Measurements from ENCODE around the gene AP4M1.

AP4M1 gene

DNA sequence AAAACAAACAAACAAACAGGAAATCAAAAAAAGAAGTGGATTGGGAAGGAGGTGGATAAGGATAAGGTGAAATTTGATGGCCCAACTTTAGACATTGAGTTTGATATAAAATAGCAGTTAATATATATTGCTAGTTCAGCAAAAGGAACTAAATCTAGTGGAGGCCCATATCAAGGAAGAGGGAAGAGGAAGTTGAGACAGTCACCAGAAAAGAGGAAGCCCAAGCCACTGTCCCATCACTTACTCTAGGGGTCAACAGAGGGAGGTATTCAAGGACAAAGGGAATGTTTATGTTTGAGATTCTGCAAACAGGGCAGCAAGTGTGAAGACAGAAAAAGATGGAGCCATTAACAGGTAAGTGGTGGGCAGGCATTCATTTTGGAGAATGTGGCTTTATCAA is 51.0 kb downstream of the AP4M1 start:
- peaks cover 5% of the 10 kb centered on the region for H3K36me3 ChIP-seq (ENCODE audit: control insufficient read depth, insufficient read depth, low read length)
- H3K4me1 ChIP-seq (ENCODE audit: control insufficient read depth, insufficient read depth, low read length), result peaks cover 52% of the 10 kb centered on the region
- no peak overlapping the region for H3K4me3 ChIP-seq (ENCODE audit: low read length)
- no peaks in the 10 kb centered on the region for H3K27me3 ChIP-seq (ENCODE audit: control insufficient read depth, insufficient read depth, low read length)
- no peak overlapping the region for H3K9ac ChIP-seq (ENCODE audit: low read length)
- H3K9me3 ChIP-seq (ENCODE audit: control insufficient read depth, low read length), result no peaks in the 10 kb centered on the region

DNA sequence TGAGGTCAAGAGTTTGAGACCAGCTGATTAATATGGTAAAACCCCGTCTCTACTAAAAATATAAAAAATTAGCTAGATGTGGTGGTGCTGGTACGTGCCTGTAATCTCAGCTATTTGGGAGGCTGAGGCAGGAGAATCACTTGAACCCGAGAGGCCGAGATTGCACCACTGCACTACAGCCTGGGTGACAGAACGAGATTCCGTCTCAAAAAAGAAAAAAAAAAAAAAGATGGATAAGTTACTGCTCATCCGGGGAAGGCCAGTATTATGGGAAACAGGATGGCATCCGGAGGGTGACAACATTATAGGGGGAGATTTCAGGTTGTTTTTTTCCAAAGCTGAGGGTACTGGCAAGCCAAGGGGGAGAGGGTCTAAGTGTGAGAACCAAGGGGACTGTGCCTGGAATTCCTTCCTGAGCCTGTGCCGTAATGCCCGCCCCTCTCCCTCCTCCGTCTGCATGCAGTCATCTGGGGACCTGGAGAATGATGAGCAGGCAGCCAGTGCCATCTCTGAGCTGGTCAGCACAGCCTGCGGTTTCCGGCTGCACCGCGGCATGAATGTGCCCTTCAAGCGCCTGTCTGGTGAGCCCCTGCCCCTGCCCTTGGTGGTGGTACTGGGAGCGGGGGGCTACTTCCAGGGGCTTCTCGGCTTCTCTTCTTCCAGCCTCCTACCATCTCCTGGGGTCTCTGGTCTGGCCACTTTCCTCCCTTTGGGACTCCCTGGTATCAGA is 51.7 kb downstream of the AP4M1 start:
- Histone ChIP-seq H3K9me3 (ENCODE audit: control insufficient read depth, low read length) (no peaks in the 10 kb centered on the region), H3K36me3 (ENCODE audit: control insufficient read depth, insufficient read depth, low read length) (peaks cover 5% of the 10 kb centered on the region), H3K27me3 (ENCODE audit: control insufficient read depth, insufficient read depth, low read length) (no peaks in the 10 kb centered on the region), H3K4me1 (ENCODE audit: control insufficient read depth, insufficient read depth, low read length) (peaks cover 55% of the 10 kb centered on the region), H3K4me3 (ENCODE audit: low read length) (no peak overlapping the region), H3K9ac (ENCODE audit: low read length) (no peak overlapping the region)

- Histone ChIP-seq H3K9me3 (ENCODE audit: control insufficient read depth, low read length) (no peaks in the 10 kb centered on the region), H3K4me1 (ENCODE audit: control insufficient read depth, insufficient read depth, low read length) (peaks cover 55% of the 10 kb centered on the region), H3K36me3 (ENCODE audit: control insufficient read depth, insufficient read depth, low read length) (peaks cover 5% of the 10 kb centered on the region), H3K9ac (ENCODE audit: low read length) (no peak overlapping the region), H3K4me3 (ENCODE audit: low read length) (no peak overlapping the region), H3K27me3 (ENCODE audit: control insufficient read depth, insufficient read depth, low read length) (no peaks in the 10 kb centered on the region)
These were observed 52.5 kb downstream of the AP4M1 start for GRCh38 chr7:100153708-100154535.

GRCh38 chr7:100154651-100155491 is 53.4 kb downstream of the AP4M1 start:
- Histone ChIP-seq H3K27me3 (ENCODE audit: control insufficient read depth, insufficient read depth, low read length) (no peaks in the 10 kb centered on the region), H3K9ac (ENCODE audit: low read length) (no peak overlapping the region), H3K36me3 (ENCODE audit: control insufficient read depth, insufficient read depth, low read length) (peaks cover 5% of the 10 kb centered on the region), H3K4me1 (ENCODE audit: control insufficient read depth, insufficient read depth, low read length) (peaks cover 51% of the 10 kb centered on the region), H3K9me3 (ENCODE audit: control insufficient read depth, low read length) (no peaks in the 10 kb centered on the region), H3K4me3 (ENCODE audit: low read length) (no peak overlapping the region)

DNA sequence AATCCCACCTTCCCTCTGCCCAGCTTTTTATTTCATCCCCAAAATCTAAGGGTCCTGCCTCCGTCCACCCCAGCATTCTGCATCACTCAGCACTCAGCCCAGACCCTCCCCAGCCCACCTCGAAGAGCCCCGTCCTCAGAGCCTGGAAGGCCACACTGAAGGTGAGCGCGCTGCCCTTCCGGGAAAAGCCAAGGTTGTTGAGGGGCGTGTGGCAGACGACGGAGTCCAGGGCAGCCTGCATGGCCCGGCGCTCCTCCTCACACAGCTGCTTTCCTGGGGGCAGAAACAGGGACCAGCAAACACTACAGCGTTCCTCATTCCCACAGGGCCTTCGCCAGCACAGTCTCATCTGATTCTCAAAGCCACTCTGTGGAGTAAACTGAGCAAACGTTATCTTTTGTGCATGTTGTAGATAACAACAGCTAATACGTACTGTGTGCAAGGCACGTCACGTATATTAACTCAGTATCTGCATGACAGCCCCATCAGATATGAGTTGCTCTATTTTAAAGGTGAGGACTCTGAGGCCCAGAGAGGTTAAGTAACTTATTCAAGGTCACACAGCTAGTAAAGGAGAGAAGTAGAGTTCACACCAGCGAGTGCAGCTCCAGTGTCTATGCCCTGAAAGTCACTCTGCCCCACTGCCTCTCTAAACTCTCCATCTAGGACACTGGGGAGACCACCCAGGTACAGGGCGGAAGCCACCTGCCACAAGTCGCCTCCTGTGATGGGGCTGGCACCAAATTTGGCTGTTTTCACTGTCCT is 54.3 kb downstream of the AP4M1 start:
- Histone ChIP-seq H3K9ac (ENCODE audit: low read length) (no peak overlapping the region), H3K4me3 (ENCODE audit: low read length) (no peak overlapping the region), H3K27me3 (ENCODE audit: control insufficient read depth, insufficient read depth, low read length) (no peaks in the 10 kb centered on the region), H3K4me1 (ENCODE audit: control insufficient read depth, insufficient read depth, low read length) (peaks cover 50% of the 10 kb centered on the region), H3K9me3 (ENCODE audit: control insufficient read depth, low read length) (no peaks in the 10 kb centered on the region), H3K36me3 (ENCODE audit: control insufficient read depth, insufficient read depth, low read length) (peaks cover 5% of the 10 kb centered on the region)

DNA sequence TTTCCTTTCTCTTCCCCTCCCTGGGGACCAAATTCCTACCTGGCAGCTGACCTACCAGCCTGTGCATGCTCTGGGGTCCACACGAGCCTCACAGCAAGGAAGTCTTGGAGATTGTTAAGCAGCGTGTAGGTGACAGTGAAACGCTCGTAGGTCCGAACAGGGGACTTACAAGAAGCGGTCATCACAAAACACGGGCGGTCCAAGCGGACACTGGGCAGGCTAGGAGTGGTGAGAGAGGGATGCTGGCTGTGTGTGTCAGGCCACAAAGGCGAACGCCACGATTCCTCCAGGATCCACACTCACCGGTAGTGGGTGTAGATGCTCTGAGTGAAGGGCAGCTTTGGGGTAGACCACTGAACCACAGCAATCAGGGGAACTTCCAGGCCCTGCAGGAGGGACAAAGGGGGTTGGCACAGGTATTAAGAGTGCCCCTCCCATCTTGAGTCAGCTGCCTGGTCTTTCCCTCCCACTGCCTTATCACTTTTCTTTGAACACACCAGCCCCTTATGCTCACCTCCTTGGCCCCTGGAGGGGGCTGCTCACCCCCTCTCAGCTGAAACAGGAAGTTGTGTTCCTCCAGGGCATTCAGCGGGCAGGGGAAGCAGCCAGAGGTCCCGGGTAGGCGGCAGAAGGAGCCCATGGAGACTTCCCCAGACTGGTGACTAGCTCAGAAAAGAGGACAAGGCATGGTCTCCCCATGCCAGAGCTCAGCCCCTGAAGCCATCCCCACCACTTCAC is 55.1 kb downstream of the AP4M1 start:
- Histone ChIP-seq H3K4me1 (ENCODE audit: control insufficient read depth, insufficient read depth, low read length) (peaks cover 50% of the 10 kb centered on the region), H3K36me3 (ENCODE audit: control insufficient read depth, insufficient read depth, low read length) (peaks cover 5% of the 10 kb centered on the region), H3K4me3 (ENCODE audit: low read length) (no peak overlapping the region), H3K9me3 (ENCODE audit: control insufficient read depth, low read length) (no peaks in the 10 kb centered on the region), H3K9ac (ENCODE audit: low read length) (no peak overlapping the region), H3K27me3 (ENCODE audit: control insufficient read depth, insufficient read depth, low read length) (no peaks in the 10 kb centered on the region)

GRCh38 chr7:100157069-100157333 is 55.6 kb downstream of the AP4M1 start:
- Histone ChIP-seq H3K36me3 (ENCODE audit: control insufficient read depth, insufficient read depth, low read length) (peaks cover 5% of the 10 kb centered on the region), H3K4me1 (ENCODE audit: control insufficient read depth, insufficient read depth, low read length) (peaks cover 50% of the 10 kb centered on the region), H3K27me3 (ENCODE audit: control insufficient read depth, insufficient read depth, low read length) (no peaks in the 10 kb centered on the region), H3K9ac (ENCODE audit: low read length) (peak overlapping the region; percentile 86), H3K4me3 (ENCODE audit: low read length) (no peak overlapping the region), H3K9me3 (ENCODE audit: control insufficient read depth, low read length) (no peaks in the 10 kb centered on the region)

- peak overlapping the region; percentile 56 for H3K4me3 ChIP-seq (ENCODE audit: low read length)
- peaks cover 5% of the 10 kb centered on the region for H3K36me3 ChIP-seq (ENCODE audit: control insufficient read depth, insufficient read depth, low read length)
- H3K27me3 ChIP-seq (ENCODE audit: control insufficient read depth, insufficient read depth, low read length), result no peaks in the 10 kb centered on the region
- H3K9me3 ChIP-seq (ENCODE audit: control insufficient read depth, low read length), result no peaks in the 10 kb centered on the region
- peak overlapping the region; percentile 86 for H3K9ac ChIP-seq (ENCODE audit: low read length)
- H3K4me1 ChIP-seq (ENCODE audit: control insufficient read depth, insufficient read depth, low read length), result peaks cover 50% of the 10 kb centered on the region
These were observed 56.1 kb downstream of the AP4M1 start for GRCh38 chr7:100157334-100158228.
